Measurements from ENCODE around the gene TBX19. TPM values are rescaled to one million over a fixed set of nuclear protein-coding genes. Genes with fewer than 3 reads are reported as not detected.
A peak's percentile ranks its signal among the peaks of the same experiment; 100 is the strongest.
"Not testable (repeated sequence)": the region's sequence is repeated elsewhere in the genome, so short reads cannot be mapped to it uniquely, and the experiment has no call there.

TBX19 gene
- total and polyA plus RNA-seq, 5 donors, result 0.52 to 0.89 (median 0.66) TPM

DNA sequence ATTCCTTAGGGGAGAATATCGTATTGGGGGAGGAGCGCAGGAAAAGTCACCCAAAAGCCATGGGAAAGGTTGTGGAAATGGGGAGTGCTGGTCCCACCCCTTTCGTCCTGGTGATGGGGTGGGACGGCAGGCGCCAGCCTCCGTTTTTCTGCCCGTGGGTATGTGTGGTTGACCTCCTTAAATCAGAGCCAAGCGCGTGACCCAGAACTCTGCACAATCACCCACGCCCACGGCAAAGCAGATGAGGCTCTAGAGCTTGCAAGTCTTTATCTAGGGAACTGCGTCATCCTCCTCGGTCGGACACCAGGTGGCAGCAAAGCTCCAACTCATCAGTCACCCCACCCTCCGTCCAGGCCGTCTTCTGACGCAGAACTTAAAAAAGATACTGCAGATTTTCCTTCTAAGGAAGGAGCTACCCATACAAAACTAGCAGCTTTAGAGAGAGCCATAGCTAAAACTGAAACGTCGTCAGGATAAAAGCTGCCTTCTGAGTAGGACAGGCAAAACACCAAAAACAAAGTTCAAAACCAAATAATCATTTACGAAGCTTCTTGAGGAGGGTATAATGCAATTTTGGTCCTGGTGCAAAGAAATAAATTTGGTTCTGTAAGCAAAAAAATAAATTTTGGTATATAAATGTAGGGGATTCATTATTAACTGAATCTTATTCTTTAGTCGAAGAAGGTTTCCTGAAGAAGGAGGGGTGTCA lies 62.0 kb downstream of the TBX19 start:
- DNase-seq, result peak; percentile 88 to 95 (median 94)
- no peaks in the 10 kb centered on the region for H3K9me3 ChIP-seq (ENCODE audit: control insufficient read depth, low read length)
- ATAC-seq, result peak; percentile 97 to 99
- H3K4me3 ChIP-seq (ENCODE audit: low read length), result no peak overlapping the region
- 11% methylated on average over 21 of the region's 21 CpGs for WGBS
- intact Hi-C loops (cut with DNase I), result loop anchor here in 3 of 4 donors (5.0 to 10.0 kb wide), 3 partner anchors 230 to 1012 kb away; no protein-coding TSS in a partner anchor
- peaks cover 3% of the 10 kb centered on the region for H3K4me1 ChIP-seq (ENCODE audit: control insufficient read depth, insufficient read depth, low read length)
- H3K27me3 ChIP-seq (ENCODE audit: control insufficient read depth, insufficient read depth), result no peaks in the 10 kb centered on the region
- H3K27ac ChIP-seq (ENCODE audit: low read length), result no peak overlapping the region

DNA sequence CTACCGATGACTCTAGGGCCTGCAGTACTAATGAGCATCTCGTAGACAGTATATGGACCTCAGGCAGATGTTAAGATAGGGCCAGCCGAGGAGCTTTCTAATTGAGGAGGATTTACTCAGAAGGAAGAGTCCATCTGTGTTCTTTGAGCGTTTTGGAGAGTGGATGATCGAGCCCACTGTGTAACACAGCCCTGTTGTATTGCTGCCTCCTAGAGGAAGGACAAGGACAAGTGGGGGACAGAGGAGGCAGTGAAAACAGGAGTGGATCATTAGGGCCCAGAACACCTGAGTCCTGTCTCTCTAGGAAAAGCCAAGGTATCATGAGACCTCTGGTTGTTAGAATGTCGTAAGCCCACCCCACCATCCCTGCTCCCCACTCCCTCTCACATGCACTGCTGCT lies 62.9 kb downstream of the TBX19 start:
- ATAC-seq (no peak), DNase-seq (no peak)
- no peaks in the 10 kb centered on the region for H3K27me3 ChIP-seq (ENCODE audit: control insufficient read depth, insufficient read depth)
- no peak overlapping the region for H3K4me3 ChIP-seq (ENCODE audit: low read length)
- no peaks in the 10 kb centered on the region for H3K9me3 ChIP-seq (ENCODE audit: control insufficient read depth, low read length)
- 78% methylated on average over 6 of the region's 6 CpGs for WGBS
- no peak overlapping the region for H3K27ac ChIP-seq (ENCODE audit: low read length)
- peaks cover 3% of the 10 kb centered on the region for H3K4me1 ChIP-seq (ENCODE audit: control insufficient read depth, insufficient read depth, low read length)
- intact Hi-C loops (cut with DNase I), result loop anchor here in 3 of 4 donors (5.0 to 10.0 kb wide), 3 partner anchors 229 to 1011 kb away; no protein-coding TSS in a partner anchor

DNA sequence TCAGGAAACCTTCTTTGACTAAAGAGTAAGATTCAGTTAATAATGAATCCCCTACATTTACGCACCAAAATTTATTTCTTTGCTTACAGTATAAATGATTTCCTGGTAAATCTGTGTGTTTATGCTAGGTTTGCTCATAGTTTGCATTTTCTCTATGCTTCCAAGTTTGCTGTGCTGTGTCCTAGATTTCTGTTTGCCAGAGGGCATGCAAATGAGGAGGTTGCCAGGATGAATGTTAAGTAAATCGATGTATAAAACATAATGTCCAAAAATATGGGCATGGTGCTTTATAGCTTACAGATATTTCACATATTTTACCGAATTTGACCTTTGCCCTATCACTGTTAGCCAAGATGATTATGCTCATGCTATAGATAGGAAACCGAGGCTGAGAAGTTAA lies 63.8 kb downstream of the TBX19 start:
- intact Hi-C loops (cut with DNase I), result loop anchor here in 3 of 4 donors (5.0 to 10.0 kb wide), 3 partner anchors 228 to 1010 kb away; no protein-coding TSS in a partner anchor
- DNase-seq, result no peak
- H3K27ac ChIP-seq (ENCODE audit: low read length), result no peak overlapping the region

DNA sequence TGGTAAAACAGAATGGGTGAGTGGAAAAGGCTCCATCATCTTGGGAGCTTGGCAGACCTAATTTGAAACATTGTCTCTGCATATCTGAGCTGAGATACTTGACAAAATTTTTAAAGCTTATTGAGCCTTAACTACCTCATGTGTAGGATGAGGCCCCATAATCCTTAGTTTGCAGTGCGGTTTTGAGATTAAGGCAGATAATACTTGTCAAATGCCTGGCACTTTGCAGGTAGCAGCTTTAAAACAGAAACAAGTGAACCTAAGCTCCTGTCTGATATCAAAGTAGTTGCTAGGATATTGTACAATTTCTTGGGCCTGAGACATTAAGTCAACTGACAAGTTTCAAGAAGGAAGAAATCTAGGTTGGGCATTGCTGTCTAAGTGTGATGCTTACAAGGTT lies 65.3 kb downstream of the TBX19 start:
- ATAC-seq (no peak), DNase-seq (no peak)
- H3K27ac ChIP-seq (ENCODE audit: low read length), result no peak overlapping the region
- intact Hi-C loops (cut with DNase I), result loop anchor here in 1 of 4 donors (10.0 kb wide), 1 partner anchor 1009 kb away; no protein-coding TSS in a partner anchor
- H3K4me1 ChIP-seq (ENCODE audit: control insufficient read depth, insufficient read depth, low read length), result peaks cover 3% of the 10 kb centered on the region
- WGBS, result 91% methylated on average over 1 of the region's 1 CpG
- no peaks in the 10 kb centered on the region for H3K9me3 ChIP-seq (ENCODE audit: control insufficient read depth, low read length)
- no peak overlapping the region for H3K4me3 ChIP-seq (ENCODE audit: low read length)
- no peaks in the 10 kb centered on the region for H3K27me3 ChIP-seq (ENCODE audit: control insufficient read depth, insufficient read depth)

More for the DNA sequence above, 63.8 kb downstream of the TBX19 start:
- 72% methylated on average over 4 of the region's 4 CpGs for whole genome bisulfite sequencing
- H3K27me3 ChIP-seq (ENCODE audit: control insufficient read depth, insufficient read depth), result no peaks in the 10 kb centered on the region
- H3K9me3 ChIP-seq (ENCODE audit: control insufficient read depth, low read length), result no peaks in the 10 kb centered on the region
- ATAC-seq, result no peak
- H3K4me1 ChIP-seq (ENCODE audit: control insufficient read depth, insufficient read depth, low read length), result peaks cover 3% of the 10 kb centered on the region
- H3K4me3 ChIP-seq (ENCODE audit: low read length), result no peak overlapping the region

DNA sequence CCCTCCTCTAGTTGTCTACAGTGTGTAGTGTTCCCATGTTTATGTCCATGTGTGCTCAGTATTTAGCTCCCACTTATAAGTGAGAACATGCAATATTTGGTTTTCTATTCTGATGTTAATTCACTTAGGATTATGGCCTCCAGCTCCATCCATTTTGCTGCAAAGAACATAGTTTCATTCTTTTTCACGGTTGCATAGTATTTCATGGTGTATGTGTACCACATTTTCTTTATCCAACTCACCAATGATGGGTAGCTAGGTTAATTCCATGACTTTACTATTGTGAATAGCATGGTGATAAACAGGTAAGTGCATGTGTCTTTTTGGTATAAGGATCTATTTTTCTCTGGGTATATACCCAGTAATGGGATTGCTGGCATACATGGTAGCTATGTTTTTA lies 67.0 kb downstream of the TBX19 start:
- ATAC-seq, result no peak
- Histone ChIP-seq H3K27ac (ENCODE audit: low read length) (no peak overlapping the region), H3K9me3 (ENCODE audit: control insufficient read depth, low read length) (no peaks in the 10 kb centered on the region), H3K4me3 (ENCODE audit: low read length) (no peak overlapping the region), H3K27me3 (ENCODE audit: control insufficient read depth, insufficient read depth) (no peaks in the 10 kb centered on the region), H3K4me1 (ENCODE audit: control insufficient read depth, insufficient read depth, low read length) (no peaks in the 10 kb centered on the region)
- no peak for DNase-seq
- intact Hi-C loops (cut with DNase I), result loop anchor here in 1 of 4 donors (10.0 kb wide), 1 partner anchor 1007 kb away; no protein-coding TSS in a partner anchor
- WGBS, result 97% methylated on average over 1 of the region's 1 CpG

DNA sequence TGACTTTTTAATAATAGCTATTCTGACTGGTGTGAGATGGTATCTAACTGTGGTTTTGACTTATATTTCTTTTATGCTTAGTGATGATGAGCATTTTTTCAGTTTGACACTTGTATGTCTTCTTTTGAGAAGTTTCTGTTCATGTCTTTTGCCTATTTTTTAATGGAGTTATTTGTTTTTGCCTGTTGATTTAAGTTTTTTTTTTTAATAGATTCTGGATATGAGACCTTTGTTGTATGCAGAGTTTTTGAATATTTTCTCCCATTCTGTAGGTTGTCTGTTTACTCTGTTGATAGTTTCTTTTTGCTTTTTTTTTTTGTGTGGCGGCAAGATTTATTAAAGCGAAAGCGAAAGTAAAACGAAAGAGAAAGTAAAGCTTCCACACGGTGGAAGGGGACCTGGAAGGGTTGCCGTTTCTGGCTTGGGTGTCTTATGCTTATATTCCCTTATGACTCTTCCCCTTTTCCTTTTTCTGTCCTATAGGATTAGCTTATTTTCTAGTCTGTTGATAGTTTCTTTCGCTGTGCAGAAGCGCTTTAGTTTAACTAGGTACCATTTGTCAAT lies 67.6 kb downstream of the TBX19 start:
- H3K4me3 ChIP-seq (ENCODE audit: low read length), result peak overlapping the region; percentile 65
- H3K27ac ChIP-seq (ENCODE audit: low read length), result no peak overlapping the region
- no peak for DNase-seq

DNA sequence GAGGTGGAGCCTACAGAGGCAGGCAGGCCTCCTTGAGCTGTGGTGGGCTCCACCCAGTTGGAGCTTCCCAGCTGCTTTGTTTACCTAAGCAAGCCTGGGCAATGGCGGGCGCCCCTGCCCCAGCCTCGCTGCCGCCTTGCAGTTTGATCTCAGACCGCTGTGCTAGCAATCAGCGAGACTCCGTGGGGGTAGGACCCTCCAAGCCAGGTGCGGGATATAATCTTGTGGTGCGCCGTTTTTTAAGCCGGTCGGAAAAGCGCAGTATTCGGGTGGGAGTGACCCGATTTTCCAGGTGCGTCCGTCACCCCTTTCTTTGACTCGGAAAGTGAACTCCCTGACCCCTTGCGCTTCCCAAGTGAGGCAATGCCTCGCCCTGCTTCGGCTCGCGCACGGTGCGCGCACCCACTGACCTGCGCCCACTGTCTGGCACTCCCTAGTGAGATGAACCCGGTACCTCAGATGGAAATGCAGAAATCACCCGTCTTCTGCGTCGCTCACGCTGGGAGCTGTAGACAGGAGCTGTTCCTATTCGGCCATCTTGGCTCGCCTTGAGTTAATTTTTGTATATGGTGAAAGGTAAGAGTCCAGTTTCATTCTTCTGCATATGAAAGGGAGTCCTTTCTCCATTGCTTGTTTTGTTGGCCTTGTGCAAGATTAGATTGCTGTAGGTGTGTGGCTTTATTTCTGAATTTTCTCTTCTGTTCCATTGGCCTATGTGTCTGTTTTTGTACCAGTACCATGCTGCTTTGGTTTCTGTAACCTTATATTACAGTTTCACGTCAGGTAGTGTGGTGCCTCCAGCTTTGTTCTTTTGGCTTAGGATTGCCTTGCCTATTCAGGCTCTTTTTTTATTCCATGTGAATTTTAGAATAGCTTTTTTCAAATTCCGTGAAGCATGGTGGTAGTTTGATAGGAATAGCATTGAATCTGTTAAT lies 73.9 kb downstream of the TBX19 start:
- H3K4me1 ChIP-seq (ENCODE audit: control insufficient read depth, insufficient read depth, low read length); ATAC-seq; intact Hi-C loops (cut with DNase I): not testable (repeated sequence)

More for the DNA sequence above, 67.6 kb downstream of the TBX19 start:
- Histone ChIP-seq H3K4me1 (ENCODE audit: control insufficient read depth, insufficient read depth, low read length) (no peaks in the 10 kb centered on the region), H3K27me3 (ENCODE audit: control insufficient read depth, insufficient read depth) (no peaks in the 10 kb centered on the region), H3K9me3 (ENCODE audit: control insufficient read depth, low read length) (no peaks in the 10 kb centered on the region)
- no peak for ATAC-seq
- 71% methylated on average over 8 of the region's 8 CpGs for WGBS
- intact Hi-C loops (cut with DNase I), result loop anchor here in 1 of 4 donors (10.0 kb wide), 1 partner anchor 1007 kb away; no protein-coding TSS in a partner anchor

DNA sequence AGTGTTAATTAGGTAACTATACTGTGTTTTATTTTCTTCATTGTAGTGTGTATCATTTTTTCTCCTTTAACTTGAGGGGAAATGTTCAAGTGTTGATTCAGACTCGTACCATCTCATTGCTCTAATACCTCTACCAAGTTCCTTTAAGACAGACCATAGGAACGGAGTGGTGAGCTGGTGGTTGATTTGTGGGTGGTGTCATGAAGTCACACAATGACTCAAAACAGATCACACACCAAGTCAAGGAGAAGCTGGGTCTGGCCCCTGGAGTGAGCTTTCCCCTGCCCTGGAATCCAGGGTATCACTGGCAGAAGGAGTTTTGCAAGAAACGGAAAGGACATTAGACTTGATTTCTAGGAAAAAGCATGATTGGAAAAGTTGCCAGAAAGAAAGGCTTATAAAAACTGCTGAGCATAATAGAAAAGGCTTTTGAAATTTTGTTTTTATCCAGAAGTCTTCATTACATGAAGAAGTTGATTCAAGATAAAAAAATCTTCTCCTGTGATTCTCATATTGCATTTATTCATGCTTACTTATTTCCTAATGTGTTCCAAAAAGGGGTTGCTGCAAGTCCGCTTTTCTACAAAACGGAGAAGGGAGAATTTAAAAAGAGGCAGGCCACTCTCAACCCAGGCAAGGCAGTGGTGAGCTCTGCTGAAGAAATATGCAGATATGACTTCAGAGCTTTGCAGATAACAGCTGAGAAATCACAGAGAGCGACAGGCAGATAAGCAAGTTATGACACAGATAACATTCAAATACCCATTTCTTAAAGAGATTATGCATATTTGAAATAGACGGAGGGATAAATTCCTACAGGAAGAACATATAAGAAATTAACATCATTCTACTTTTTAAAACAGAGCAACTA lies 79.7 kb downstream of the TBX19 start:
- intact Hi-C loops (cut with DNase I), result no loop called here
- Histone ChIP-seq H3K4me1 (ENCODE audit: control insufficient read depth, insufficient read depth, low read length) (peaks cover 2% of the 10 kb centered on the region), H3K27me3 (ENCODE audit: control insufficient read depth, insufficient read depth) (no peaks in the 10 kb centered on the region), H3K4me3 (ENCODE audit: low read length) (no peak overlapping the region), H3K9me3 (ENCODE audit: control insufficient read depth, low read length) (no peaks in the 10 kb centered on the region), H3K27ac (ENCODE audit: low read length) (no peak overlapping the region)
- 43% methylated on average over 7 of the region's 7 CpGs for WGBS
- peak in 1 of 2 donors; percentile 43 for ATAC-seq
- peak in 1 of 3 donors; percentile 50 for DNase-seq

More for the DNA sequence above, 73.9 kb downstream of the TBX19 start:
- 95% methylated on average over 34 of the region's 36 CpGs for WGBS
- not testable (repeated sequence) for H3K27me3 ChIP-seq (ENCODE audit: control insufficient read depth, insufficient read depth); DNase-seq; H3K27ac ChIP-seq (ENCODE audit: low read length); H3K4me3 ChIP-seq (ENCODE audit: low read length); H3K9me3 ChIP-seq (ENCODE audit: control insufficient read depth, low read length)

DNA sequence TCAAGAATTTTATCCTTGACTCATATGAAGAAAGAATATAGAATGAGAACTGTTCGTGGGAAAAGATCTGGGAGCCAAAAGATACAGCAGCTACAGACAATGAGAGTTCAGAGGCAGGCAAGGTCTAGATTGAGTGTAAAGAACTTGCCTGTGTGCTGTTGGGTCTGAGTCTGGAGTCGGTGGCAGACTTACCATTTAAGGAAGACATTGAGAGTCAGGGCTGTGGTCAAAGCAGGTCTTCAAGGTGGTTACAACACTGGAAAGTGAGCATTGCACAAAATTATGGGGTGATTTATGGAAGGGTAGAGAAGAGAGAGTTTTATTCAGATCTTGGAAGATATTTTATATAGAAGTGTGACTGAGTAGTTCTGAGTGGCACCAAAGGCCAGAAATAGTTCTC lies 80.6 kb downstream of the TBX19 start:
- intact Hi-C loops (cut with DNase I), result no loop called here
- no peaks in the 10 kb centered on the region for H3K27me3 ChIP-seq (ENCODE audit: control insufficient read depth, insufficient read depth)
- 40% methylated on average over 2 of the region's 2 CpGs for WGBS
- ATAC-seq (no peak), DNase-seq (no peak)
- no peak overlapping the region for H3K4me3 ChIP-seq (ENCODE audit: low read length)
- H3K27ac ChIP-seq (ENCODE audit: low read length), result no peak overlapping the region
- no peaks in the 10 kb centered on the region for H3K9me3 ChIP-seq (ENCODE audit: control insufficient read depth, low read length)
- peaks cover 2% of the 10 kb centered on the region for H3K4me1 ChIP-seq (ENCODE audit: control insufficient read depth, insufficient read depth, low read length)

DNA sequence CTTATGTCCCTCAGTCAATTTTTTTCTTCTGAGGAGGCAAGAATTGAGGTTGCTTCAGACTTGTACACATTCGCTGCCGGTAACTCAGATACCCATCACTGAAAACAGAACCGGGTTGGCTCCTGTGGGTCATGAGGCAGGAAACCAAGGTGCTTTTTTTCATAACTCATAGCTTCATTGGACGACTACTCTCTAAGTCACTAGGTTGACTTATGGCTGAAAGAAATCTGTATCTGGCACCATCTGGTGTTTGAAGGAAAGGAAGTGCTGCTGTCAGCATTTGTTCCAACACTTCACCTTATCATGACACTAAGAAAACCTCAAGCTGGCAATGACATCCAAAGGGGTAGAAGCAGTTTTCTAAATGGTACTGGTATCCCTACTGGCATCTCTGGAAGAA lies 82.3 kb downstream of the TBX19 start:
- WGBS, result 50% methylated on average over 4 of the region's 4 CpGs
- DNase-seq, result no peak
- Histone ChIP-seq H3K9me3 (ENCODE audit: control insufficient read depth, low read length) (no peaks in the 10 kb centered on the region), H3K4me1 (ENCODE audit: control insufficient read depth, insufficient read depth, low read length) (peaks cover 2% of the 10 kb centered on the region), H3K4me3 (ENCODE audit: low read length) (no peak overlapping the region), H3K27ac (ENCODE audit: low read length) (no peak overlapping the region), H3K27me3 (ENCODE audit: control insufficient read depth, insufficient read depth) (no peaks in the 10 kb centered on the region)
- ATAC-seq, result no peak
- intact Hi-C loops (cut with DNase I), result no loop called here

All from right cardiac atrium (tissue), 5 donors.